Thyroid gland (tissue), 4 donors: ENCODE data around the gene DMD.

ENCODE experiments used
- POLR2A ChIP-seq, 2 donors: fragments of 450-650 bp; IDR thresholded peaks; one replicate each; pipeline ENCODE4 v1.6.1; 2017; ENCODE audit warnings: antibody characterized with exemption in 2 of 2, mild to moderate bottlenecking in 2 of 2, moderate library complexity in 1 of 2
- TF ChIP-seq, protein P1 (sequence below), 6 experiments: fragments of 200-600 bp in 3 of 6; fragments of 450-650 bp in 3 of 6; sonication (generic) in 3 of 6; IDR thresholded peaks; one replicate each; pipeline ENCODE4 v1.5.1; 2016 to 2019; ENCODE audit warnings: antibody characterized with exemption in 6 of 6, mild to moderate bottlenecking in 2 of 6, inconsistent platforms in 1 of 6, moderate library complexity in 1 of 6

- TF ChIP-seq POLR2A (IDR thresholded peaks at IDR 0.05): no peak
- TF ChIP-seq, protein P1, sequence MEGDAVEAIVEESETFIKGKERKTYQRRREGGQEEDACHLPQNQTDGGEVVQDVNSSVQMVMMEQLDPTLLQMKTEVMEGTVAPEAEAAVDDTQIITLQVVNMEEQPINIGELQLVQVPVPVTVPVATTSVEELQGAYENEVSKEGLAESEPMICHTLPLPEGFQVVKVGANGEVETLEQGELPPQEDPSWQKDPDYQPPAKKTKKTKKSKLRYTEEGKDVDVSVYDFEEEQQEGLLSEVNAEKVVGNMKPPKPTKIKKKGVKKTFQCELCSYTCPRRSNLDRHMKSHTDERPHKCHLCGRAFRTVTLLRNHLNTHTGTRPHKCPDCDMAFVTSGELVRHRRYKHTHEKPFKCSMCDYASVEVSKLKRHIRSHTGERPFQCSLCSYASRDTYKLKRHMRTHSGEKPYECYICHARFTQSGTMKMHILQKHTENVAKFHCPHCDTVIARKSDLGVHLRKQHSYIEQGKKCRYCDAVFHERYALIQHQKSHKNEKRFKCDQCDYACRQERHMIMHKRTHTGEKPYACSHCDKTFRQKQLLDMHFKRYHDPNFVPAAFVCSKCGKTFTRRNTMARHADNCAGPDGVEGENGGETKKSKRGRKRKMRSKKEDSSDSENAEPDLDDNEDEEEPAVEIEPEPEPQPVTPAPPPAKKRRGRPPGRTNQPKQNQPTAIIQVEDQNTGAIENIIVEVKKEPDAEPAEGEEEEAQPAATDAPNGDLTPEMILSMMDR (IDR thresholded peaks at IDR 0.05): no peak
Measured at GRCh38 chrX:31705816-31706215, 1505.5 kb downstream of the DMD start.
